OCI-LY7 (cell line): ENCODE data around the gene SERINC5. TPM values are rescaled to one million over a fixed set of nuclear protein-coding genes. Genes with fewer than 3 reads are reported as not detected.

Experiments
- BruUV-seq: library from RNA; stranded (reverse); fragments of 400-500 nt; replicated peaks from 2 replicates; lab custom pipeline; 2021; lab: Mats Ljungman, UMichigan
- CTCF ChIA-PET: fragments of 300-600 bp; sonication (Branson Sonifier 250); formaldehyde crosslinking; loops from one replicate; lab custom pipeline; 2022; ENCODE audit warnings: antibody characterized with exemption; ENCODE audit not compliant: unreplicated experiment; lab: Charles Lee
- POLR2A ChIA-PET: fragments of 300-600 bp; sonication (Branson Sonifier 250); formaldehyde crosslinking; loops from one replicate; lab custom pipeline; 2022; ENCODE audit warnings: antibody characterized with exemption; lab: Charles Lee
- DNase-seq: peaks from one replicate; pipeline ENCODE4 v3.0.0-alpha.2; 2015; ENCODE audit warnings: low spot score
- H2AFZ ChIP-seq: fragments of 200-600 bp; sonication (generic), shearing (Covaris generic); 2 replicates; pipeline ENCODE4 v1.6.1; 2014; ENCODE audit warnings: mild to moderate bottlenecking, antibody characterized with exemption, low read length, moderate library complexity
- H3K27ac ChIP-seq: fragments of 200-600 bp; sonication (generic); 2 replicates; pipeline ENCODE4 v1.5.1; 2014; ENCODE audit warnings: mixed run types, low read depth, mild to moderate bottlenecking, moderate library complexity, low read length, inconsistent platforms; ENCODE audit not compliant: poor library complexity, severe bottlenecking
- H3K36me3 ChIP-seq: fragments of 200-600 bp; sonication (generic); 2 replicates; pipeline ENCODE4 v1.6.1; 2014; ENCODE audit warnings: mild to moderate bottlenecking, antibody characterized with exemption, low read length, moderate library complexity, mixed read lengths; ENCODE audit not compliant: insufficient read depth
- H3K4me1 ChIP-seq: fragments of 200-600 bp; sonication (generic); 2 replicates; pipeline ENCODE4 v1.5.1; 2014; ENCODE audit warnings: mild to moderate bottlenecking, low read length; ENCODE audit not compliant: insufficient read depth, poor library complexity, severe bottlenecking
- H3K4me2 ChIP-seq: fragments of 200-600 bp; sonication (generic); 2 replicates; pipeline ENCODE4 v1.6.1; 2014; ENCODE audit warnings: mild to moderate bottlenecking, low read length
- H3K4me3 ChIP-seq: fragments of 200-600 bp; sonication (generic); 2 replicates; pipeline ENCODE4 v1.5.1; 2014; ENCODE audit warnings: mild to moderate bottlenecking, low read depth, low read length; ENCODE audit not compliant: poor library complexity, severe bottlenecking
- H3K79me2 ChIP-seq: fragments of 200-600 bp; sonication (generic); 2 replicates; pipeline ENCODE4 v1.6.1; 2016; ENCODE audit warnings: low read depth, mild to moderate bottlenecking, low read length, moderate library complexity, mixed read lengths; ENCODE audit not compliant: insufficient read depth
- H3K9me2 ChIP-seq: fragments of 200-600 bp; sonication (generic); 2 replicates; pipeline ENCODE4 v1.6.1; 2016; ENCODE audit warnings: mild to moderate bottlenecking, low read length, mixed read lengths; ENCODE audit not compliant: insufficient read depth
- H3K9me3 ChIP-seq: fragments of 200-600 bp; sonication (generic); 2 replicates; pipeline ENCODE4 v1.6.1; 2014; ENCODE audit warnings: mild to moderate bottlenecking, mixed run types, low read length, mixed read lengths
- H4K20me1 ChIP-seq: fragments of 200-600 bp; sonication (generic); 2 replicates; pipeline ENCODE4 v1.6.1; 2014; ENCODE audit warnings: mild to moderate bottlenecking, antibody characterized with exemption, low read length, moderate library complexity, mixed read lengths; ENCODE audit not compliant: insufficient read depth
- CTCF ChIP-seq: fragments of 200-600 bp; sonication (generic); conservative IDR thresholded peaks from 2 replicates; pipeline ENCODE4 v1.5.1; 2014; ENCODE audit warnings: mild to moderate bottlenecking, antibody characterized with exemption, low read length, moderate library complexity, mixed read lengths
- EZH2phosphoT487 ChIP-seq: fragments of 200-600 bp; sonication (generic); IDR thresholded peaks from 2 replicates; pipeline ENCODE4 v1.6.1; 2018; ENCODE audit warnings: low read depth, borderline replicate concordance, mild to moderate bottlenecking, mixed run types, antibody characterized with exemption, low read length, moderate library complexity, mixed read lengths
- intact Hi-C: fragments of 100-400 bp; cut with micrococcal nuclease; formaldehyde crosslinking; loops from one replicate; pipeline ENCODE4 v1.10.0; 2022; ENCODE audit not compliant: unreplicated experiment
- total RNA-seq, 2 experiments: library from RNA; depleted of rRNA in 1 of 2; stranded (reverse); fragments of >200 nt in 1 of 2; shearing (Covaris generic) in 1 of 2; gene quantifications; 2 replicates each; pipeline ENCODE4 v1.2.3, GENCODE V29; 2014 to 2022

Gene SERINC5
- total RNA-seq, 2 experiments from 2014 or later: 31.2 to 87.9 TPM

- intact Hi-C loops: no loop called here
- no peak overlapping the region for H3K4me2 ChIP-seq
- H2AFZ ChIP-seq: no peak overlapping the region
- no peaks in the 10 kb centered on the region for H3K9me2 ChIP-seq
- DNase-seq: no peak
- CTCF ChIA-PET: no interaction called here
- TF ChIP-seq CTCF: no peak
- no peak for TF ChIP-seq EZH2phosphoT487
- BruUV-seq: no TSS peak
- H3K4me1 ChIP-seq: peaks cover 2% of the 10 kb centered on the region
- POLR2A ChIA-PET: interaction anchor here (0.7 to 1.3 kb wide), 3 partner anchors 14 to 444 kb away, joined by 3 to 5 read pairs (median 4); no protein-coding TSS in a partner anchor
- H3K9me3 ChIP-seq: no peaks in the 10 kb centered on the region
- H4K20me1 ChIP-seq: no peaks in the 10 kb centered on the region
- H3K4me3 ChIP-seq: no peak overlapping the region
- peaks cover 89% of the 10 kb centered on the region for H3K36me3 ChIP-seq
- no peaks in the 10 kb centered on the region for H3K79me2 ChIP-seq
- no peak overlapping the region for H3K27ac ChIP-seq
These were observed 103.1 kb downstream of the SERINC5 start for GRCh38 chr5:80152778-80153177.

- no peak overlapping the region for H3K4me3 ChIP-seq
- no peaks in the 10 kb centered on the region for H3K9me2 ChIP-seq
- H3K79me2 ChIP-seq: no peaks in the 10 kb centered on the region
- peaks cover 90% of the 10 kb centered on the region for H3K36me3 ChIP-seq
- no peak for DNase-seq
- BruUV-seq: no TSS peak
- H4K20me1 ChIP-seq: no peaks in the 10 kb centered on the region
- H3K27ac ChIP-seq: no peak overlapping the region
- ChIA-PET POLR2A (no interaction called here), CTCF (no interaction called here)
- intact Hi-C loops: no loop called here
- no peak overlapping the region for H2AFZ ChIP-seq
- H3K9me3 ChIP-seq: no peaks in the 10 kb centered on the region
- peaks cover 11% of the 10 kb centered on the region for H3K4me1 ChIP-seq
- H3K4me2 ChIP-seq: no peak overlapping the region
- TF ChIP-seq EZH2phosphoT487: no peak
- no peak for TF ChIP-seq CTCF
These were observed 104.0 kb downstream of the SERINC5 start for GRCh38 chr5:80151890-80152289.

GRCh38 chr5:80150731-80151130, 105.1 kb downstream of the SERINC5 start:
- Histone ChIP-seq H3K9me2 (no peaks in the 10 kb centered on the region), H3K79me2 (no peaks in the 10 kb centered on the region), H3K9me3 (no peaks in the 10 kb centered on the region), H2AFZ (no peak overlapping the region), H3K27ac (no peak overlapping the region), H3K4me1 (peaks cover 12% of the 10 kb centered on the region), H3K4me2 (no peak overlapping the region), H3K4me3 (no peak overlapping the region), H4K20me1 (no peaks in the 10 kb centered on the region), H3K36me3 (peaks cover 90% of the 10 kb centered on the region)
- DNase-seq: no peak
- CTCF ChIA-PET: no interaction called here
- no peak for TF ChIP-seq EZH2phosphoT487
- TF ChIP-seq CTCF: no peak
- POLR2A ChIA-PET: no interaction called here
- BruUV-seq: no TSS peak
- intact Hi-C loops: no loop called here
